ENCODE results near the gene PLAGL2. TPM values are rescaled to one million over a fixed set of nuclear protein-coding genes. Genes with fewer than 3 reads are reported as not detected.

Gene PLAGL2
- total RNA-seq, 2 donors from 2014 or later: 51.3 to 65.2 TPM

- H3K9me3 Mint-ChIP-seq: no peaks in the 10 kb centered on the region
- peak overlapping the region; percentile 84 to 93 for H3K27ac Mint-ChIP-seq
- no peak for ATAC-seq
- H3K36me3 Mint-ChIP-seq: peaks cover 37 to 64% of the 10 kb centered on the region in 2 donors
- no peak for DNase-seq (ENCODE audit: low spot score in 2 of 2)
Observed at GRCh38 chr20:32235331-32236047, 27.9 kb upstream of the PLAGL2 start.

GRCh38 chr20:32234135-32234808 is 26.7 kb upstream of the PLAGL2 start:
- ATAC-seq: no peak
- H3K9me3 Mint-ChIP-seq: no peaks in the 10 kb centered on the region
- peak overlapping the region; percentile 93 to 96 for H3K27ac Mint-ChIP-seq
- DNase-seq (ENCODE audit: low spot score in 2 of 2): no peak
- H3K36me3 Mint-ChIP-seq: peaks cover 37 to 64% of the 10 kb centered on the region in 2 donors

GRCh38 chr20:32233286-32233685 is 25.7 kb upstream of the PLAGL2 start:
- DNase-seq (ENCODE audit: low spot score in 2 of 2): no peak
- H3K27ac Mint-ChIP-seq: peak overlapping the region; percentile 93 to 96
- ATAC-seq: no peak
- H3K9me3 Mint-ChIP-seq: no peaks in the 10 kb centered on the region
- peaks cover 41 to 68% of the 10 kb centered on the region in 2 donors for H3K36me3 Mint-ChIP-seq

- H3K9me3 Mint-ChIP-seq: no peaks in the 10 kb centered on the region
- peak overlapping the region; percentile 93 to 100 for H3K27ac Mint-ChIP-seq
- ATAC-seq: peak; percentile 44 to 71
- DNase-seq (ENCODE audit: low spot score in 2 of 2): no peak
- H3K36me3 Mint-ChIP-seq: peaks cover 43 to 74% of the 10 kb centered on the region in 2 donors
Observed at GRCh38 chr20:32232326-32232886, 24.9 kb upstream of the PLAGL2 start.

- Mint-ChIP-seq H3K27ac (peak overlapping the region; percentile 93 to 100), H3K9me3 (no peaks in the 10 kb centered on the region), H3K36me3 (peaks cover 43 to 68% of the 10 kb centered on the region in 2 donors)
- ATAC-seq (peak; percentile 83 to 87), DNase-seq (ENCODE audit: low spot score in 2 of 2) (peak in 1 of 2 donors; percentile 37)
Observed at GRCh38 chr20:32231847-32232246, 24.3 kb upstream of the PLAGL2 start.

GRCh38 chr20:32231245-32231644 is 23.7 kb upstream of the PLAGL2 start:
- Mint-ChIP-seq H3K27ac (peak overlapping the region; percentile 93 to 100), H3K36me3 (peaks cover 43 to 62% of the 10 kb centered on the region in 2 donors), H3K9me3 (no peaks in the 10 kb centered on the region)
- no peak for DNase-seq (ENCODE audit: low spot score in 2 of 2)
- ATAC-seq: peak; percentile 12 to 31

- ATAC-seq: no peak
- Mint-ChIP-seq H3K27ac (peak overlapping the region; percentile 72 to 93), H3K9me3 (no peaks in the 10 kb centered on the region), H3K36me3 (peaks cover 40 to 58% of the 10 kb centered on the region in 2 donors)
- DNase-seq (ENCODE audit: low spot score in 2 of 2): no peak
Observed at GRCh38 chr20:32230707-32231106, 23.2 kb upstream of the PLAGL2 start.

- ATAC-seq (no peak), DNase-seq (ENCODE audit: low spot score in 2 of 2) (no peak)
- no peaks in the 10 kb centered on the region for H3K9me3 Mint-ChIP-seq
- no peak overlapping the region for H3K27ac Mint-ChIP-seq
- H3K36me3 Mint-ChIP-seq: peaks cover 26 to 50% of the 10 kb centered on the region in 2 donors
Observed at GRCh38 chr20:32229251-32229747, 21.8 kb upstream of the PLAGL2 start.

GRCh38 chr20:32227744-32228688 is 20.5 kb upstream of the PLAGL2 start:
- H3K9me3 Mint-ChIP-seq: no peaks in the 10 kb centered on the region
- peak overlapping the region; percentile 67 to 82 for H3K27ac Mint-ChIP-seq
- DNase-seq (ENCODE audit: low spot score in 2 of 2) (no peak), ATAC-seq (no peak)
- peaks cover 18 to 40% of the 10 kb centered on the region in 2 donors for H3K36me3 Mint-ChIP-seq

- H3K36me3 Mint-ChIP-seq: peaks cover 14 to 33% of the 10 kb centered on the region in 2 donors
- peak overlapping the region in 1 of 2 donors; percentile 82 for H3K27ac Mint-ChIP-seq
- no peaks in the 10 kb centered on the region for H3K9me3 Mint-ChIP-seq
- ATAC-seq (no peak), DNase-seq (ENCODE audit: low spot score in 2 of 2) (no peak)
Observed at GRCh38 chr20:32227306-32227705, 19.8 kb upstream of the PLAGL2 start.

- ATAC-seq (no peak), DNase-seq (ENCODE audit: low spot score in 2 of 2) (no peak)
- Mint-ChIP-seq H3K9me3 (no peaks in the 10 kb centered on the region), H3K36me3 (peaks cover 10 to 26% of the 10 kb centered on the region in 2 donors), H3K27ac (no peak overlapping the region)
Observed at GRCh38 chr20:32226391-32226790, 18.8 kb upstream of the PLAGL2 start.

GRCh38 chr20:32224463-32224862 is 16.9 kb upstream of the PLAGL2 start:
- ATAC-seq (no peak), DNase-seq (ENCODE audit: low spot score in 2 of 2) (no peak)
- H3K27ac Mint-ChIP-seq: no peak overlapping the region
- H3K9me3 Mint-ChIP-seq: no peaks in the 10 kb centered on the region
- peaks cover 6 to 32% of the 10 kb centered on the region in 2 donors for H3K36me3 Mint-ChIP-seq

- DNase-seq (ENCODE audit: low spot score in 2 of 2) (no peak), ATAC-seq (no peak)
- H3K9me3 Mint-ChIP-seq: no peaks in the 10 kb centered on the region
- peak overlapping the region; percentile 7 to 63 for H3K27ac Mint-ChIP-seq
- peaks cover 23 to 27% of the 10 kb centered on the region in 2 donors for H3K36me3 Mint-ChIP-seq
Observed at GRCh38 chr20:32218156-32218900, 10.8 kb upstream of the PLAGL2 start.

- H3K36me3 Mint-ChIP-seq: peaks cover 32 to 36% of the 10 kb centered on the region in 2 donors
- ATAC-seq (no peak), DNase-seq (ENCODE audit: low spot score in 2 of 2) (no peak)
- H3K9me3 Mint-ChIP-seq: no peaks in the 10 kb centered on the region
- no peak overlapping the region for H3K27ac Mint-ChIP-seq
Observed at GRCh38 chr20:32216179-32217142, 8.9 kb upstream of the PLAGL2 start.

- no peak for DNase-seq (ENCODE audit: low spot score in 2 of 2)
- H3K27ac Mint-ChIP-seq: no peak overlapping the region
- peaks cover 36% of the 10 kb centered on the region in 2 donors for H3K36me3 Mint-ChIP-seq
- H3K9me3 Mint-ChIP-seq: no peaks in the 10 kb centered on the region
- no peak for ATAC-seq
Observed at GRCh38 chr20:32215729-32216128, 8.2 kb upstream of the PLAGL2 start.

Measured in activated naive CD4-positive, alpha-beta T cell treated with anti-CD3 and anti-CD28 coated beads, Interleukin-2, amount 50 U/mL, for 72 hours (primary cell).